ENCODE results near the gene TEAD1. TPM values are rescaled to one million over a fixed set of nuclear protein-coding genes. Genes with fewer than 3 reads are reported as not detected.

Gene TEAD1
- total RNA-seq, 2 experiments from 2014 or later = 0.11 TPM; not detected in 1

DNA sequence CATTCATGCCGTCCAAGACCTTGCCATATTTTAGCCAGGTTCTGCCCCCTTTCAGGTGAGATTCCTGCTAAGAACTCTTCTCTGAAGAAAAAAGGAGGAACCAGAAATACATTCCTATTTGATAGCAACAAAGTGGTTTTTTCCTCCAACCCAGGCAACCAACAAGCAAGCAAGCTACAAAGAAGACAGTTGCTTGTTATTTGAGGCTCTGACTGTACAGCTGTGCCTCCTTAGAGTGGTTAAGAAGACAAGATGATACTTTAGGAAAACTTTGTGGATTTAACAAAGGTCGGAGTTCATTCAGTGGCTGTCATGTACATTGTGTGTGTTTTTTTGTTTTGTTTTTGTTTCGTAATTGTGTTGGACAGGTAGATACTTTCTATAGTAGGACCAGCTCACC is 21.7 kb downstream of the TEAD1 start:
- H3K4me1 Mint-ChIP-seq (ENCODE audit: low read depth) = peaks cover 14% of the 10 kb centered on the region
- ChIA-PET POLR2A (no interaction called here), CTCF (no interaction called here)

GRCh38 chr11:12696911-12697581 is 22.8 kb downstream of the TEAD1 start:
- peaks cover 14% of the 10 kb centered on the region for H3K4me1 Mint-ChIP-seq (ENCODE audit: low read depth)
- H3K4me3 Mint-ChIP-seq = no peak overlapping the region
- no peak for ATAC-seq (ENCODE audit: poor library complexity)

More for the DNA sequence above, 21.7 kb downstream of the TEAD1 start:
- Mint-ChIP-seq H3K36me3 (ENCODE audit: low read depth) (no peaks in the 10 kb centered on the region), H3K4me3 (no peak overlapping the region), H3K27me3 (peaks cover 93% of the 10 kb centered on the region), H3K27ac (no peak overlapping the region), H3K9me3 (no peaks in the 10 kb centered on the region)
- H3K4me1 ChIP-seq (ENCODE audit: insufficient read depth, low read length) = peaks cover 3% of the 10 kb centered on the region
- H3K27me3 ChIP-seq (ENCODE audit: control insufficient read depth in 1 of 2, insufficient read depth in 2 of 2, low read length in 2 of 2) = peaks cover 42 to 78% of the 10 kb centered on the region in 2 experiments
- intact Hi-C loops (cut with DNase I, micrococcal nuclease) = no loop called here
- ATAC-seq (ENCODE audit: poor library complexity) (no peak), DNase-seq (no peak)
- TF ChIP-seq CTCF (IDR thresholded peaks at IDR 0.05) = no peak
- no peaks in the 10 kb centered on the region for H3K9me3 ChIP-seq (ENCODE audit: control insufficient read depth in 1 of 2, insufficient read depth in 1 of 2, low read length in 2 of 2)
- no peak overlapping the region for H3K4me3 ChIP-seq (ENCODE audit: low read length)
- no peaks in the 10 kb centered on the region for H3K36me3 ChIP-seq (ENCODE audit: insufficient read depth, low read length)
- H3K27ac ChIP-seq (ENCODE audit: low read depth in 1 of 2, low read length in 2 of 2) = no peak overlapping the region

DNA sequence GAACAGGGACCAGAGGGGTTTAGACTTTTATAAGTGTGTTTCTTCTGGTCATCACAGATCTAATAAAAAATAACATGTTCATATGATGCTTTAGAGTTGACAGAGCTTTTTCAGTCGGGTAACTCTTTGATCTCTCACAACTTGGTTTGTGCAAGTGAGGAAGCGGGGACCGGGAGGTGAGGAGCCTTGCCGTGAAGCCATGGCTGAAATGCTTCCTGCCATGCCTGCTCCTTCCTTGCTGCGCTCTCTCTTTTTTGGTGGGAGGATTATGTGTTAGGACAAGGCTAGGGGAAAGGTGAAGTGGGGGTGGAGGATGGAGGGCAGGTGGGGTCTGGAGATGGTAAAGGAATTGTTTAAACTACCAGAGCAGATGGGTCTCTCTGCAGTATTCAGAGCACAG is 23.8 kb downstream of the TEAD1 start:
- no peak for TF ChIP-seq CTCF (IDR thresholded peaks at IDR 0.05)
- Mint-ChIP-seq H3K27ac (no peak overlapping the region), H3K36me3 (ENCODE audit: low read depth) (no peaks in the 10 kb centered on the region), H3K4me1 (ENCODE audit: low read depth) (peaks cover 14% of the 10 kb centered on the region), H3K9me3 (no peaks in the 10 kb centered on the region), H3K4me3 (no peak overlapping the region), H3K27me3 (peaks cover 96% of the 10 kb centered on the region)
- DNase-seq = no peak
- Histone ChIP-seq H3K4me3 (ENCODE audit: low read length) (no peak overlapping the region), H3K36me3 (ENCODE audit: insufficient read depth, low read length) (no peaks in the 10 kb centered on the region), H3K4me1 (ENCODE audit: insufficient read depth, low read length) (peaks cover 3% of the 10 kb centered on the region), H3K27me3 (ENCODE audit: control insufficient read depth in 1 of 2, insufficient read depth in 2 of 2, low read length in 2 of 2) (peaks cover 40 to 81% of the 10 kb centered on the region in 2 experiments), H3K9me3 (ENCODE audit: control insufficient read depth in 1 of 2, insufficient read depth in 1 of 2, low read length in 2 of 2) (no peaks in the 10 kb centered on the region), H3K27ac (ENCODE audit: low read depth in 1 of 2, low read length in 2 of 2) (no peak overlapping the region)
- intact Hi-C loops (cut with DNase I, micrococcal nuclease) = no loop called here
- ChIA-PET CTCF (no interaction called here), POLR2A (no interaction called here)
- ATAC-seq (ENCODE audit: poor library complexity) = no peak

More at GRCh38 chr11:12696911-12697581, 22.8 kb downstream of the TEAD1 start:
- Histone ChIP-seq H3K4me3 (ENCODE audit: low read length) (no peak overlapping the region), H3K27ac (ENCODE audit: low read depth in 1 of 2, low read length in 2 of 2) (no peak overlapping the region), H3K4me1 (ENCODE audit: insufficient read depth, low read length) (peaks cover 3% of the 10 kb centered on the region), H3K9me3 (ENCODE audit: control insufficient read depth in 1 of 2, insufficient read depth in 1 of 2, low read length in 2 of 2) (no peaks in the 10 kb centered on the region), H3K36me3 (ENCODE audit: insufficient read depth, low read length) (no peaks in the 10 kb centered on the region), H3K27me3 (ENCODE audit: control insufficient read depth in 1 of 2, insufficient read depth in 2 of 2, low read length in 2 of 2) (peaks cover 46 to 80% of the 10 kb centered on the region in 2 experiments)
- intact Hi-C loops (cut with DNase I, micrococcal nuclease) = no loop called here
- Mint-ChIP-seq H3K27me3 (peaks cover 96% of the 10 kb centered on the region), H3K27ac (no peak overlapping the region), H3K9me3 (no peaks in the 10 kb centered on the region), H3K36me3 (ENCODE audit: low read depth) (no peaks in the 10 kb centered on the region)
- no peak for DNase-seq
- TF ChIP-seq CTCF (IDR thresholded peaks at IDR 0.05) = no peak
- CTCF ChIA-PET = no interaction called here
- POLR2A ChIA-PET = no interaction called here
